ENCODE results near the gene STAP2. TPM values are rescaled to one million over a fixed set of nuclear protein-coding genes. Genes with fewer than 3 reads are reported as not detected.

STAP2 gene
- total RNA-seq, 3 donors from 2014 or later, result 91.4 to 330 (median 183) TPM

DNA sequence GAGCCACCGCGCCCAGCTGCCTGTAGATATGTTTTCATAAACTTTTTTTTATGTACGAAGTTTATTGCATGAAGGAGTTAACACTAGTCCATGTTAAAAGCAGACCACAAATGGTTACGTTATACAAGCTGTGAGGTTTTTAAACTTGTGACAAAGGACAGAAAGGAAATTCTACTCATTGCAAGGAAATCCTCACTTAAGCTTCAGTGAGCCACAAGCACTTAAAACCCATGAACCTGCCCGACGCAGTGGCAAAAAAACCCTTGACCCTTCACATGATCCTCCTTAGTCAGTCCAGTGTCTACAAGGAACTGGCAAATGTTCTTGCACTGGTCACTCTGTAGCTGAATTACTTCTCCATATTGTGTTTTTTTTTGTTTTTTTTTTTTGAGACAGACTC, 8.9 kb upstream of the STAP2 start:
- no peaks in the 10 kb centered on the region for H3K9me3 ChIP-seq
- intact Hi-C loops (cut with DNase I, micrococcal nuclease), result no loop called here
- DNase-seq (no peak), ATAC-seq (no peak)
- peaks cover 11% of the 10 kb centered on the region for H3K4me1 ChIP-seq (ENCODE audit: low read depth)
- no peak overlapping the region for H3K4me3 ChIP-seq
- TF ChIP-seq, protein P1, sequence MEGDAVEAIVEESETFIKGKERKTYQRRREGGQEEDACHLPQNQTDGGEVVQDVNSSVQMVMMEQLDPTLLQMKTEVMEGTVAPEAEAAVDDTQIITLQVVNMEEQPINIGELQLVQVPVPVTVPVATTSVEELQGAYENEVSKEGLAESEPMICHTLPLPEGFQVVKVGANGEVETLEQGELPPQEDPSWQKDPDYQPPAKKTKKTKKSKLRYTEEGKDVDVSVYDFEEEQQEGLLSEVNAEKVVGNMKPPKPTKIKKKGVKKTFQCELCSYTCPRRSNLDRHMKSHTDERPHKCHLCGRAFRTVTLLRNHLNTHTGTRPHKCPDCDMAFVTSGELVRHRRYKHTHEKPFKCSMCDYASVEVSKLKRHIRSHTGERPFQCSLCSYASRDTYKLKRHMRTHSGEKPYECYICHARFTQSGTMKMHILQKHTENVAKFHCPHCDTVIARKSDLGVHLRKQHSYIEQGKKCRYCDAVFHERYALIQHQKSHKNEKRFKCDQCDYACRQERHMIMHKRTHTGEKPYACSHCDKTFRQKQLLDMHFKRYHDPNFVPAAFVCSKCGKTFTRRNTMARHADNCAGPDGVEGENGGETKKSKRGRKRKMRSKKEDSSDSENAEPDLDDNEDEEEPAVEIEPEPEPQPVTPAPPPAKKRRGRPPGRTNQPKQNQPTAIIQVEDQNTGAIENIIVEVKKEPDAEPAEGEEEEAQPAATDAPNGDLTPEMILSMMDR (IDR thresholded peaks at IDR 0.05), result no peak
- H3K36me3 ChIP-seq (ENCODE audit: low read depth), result peaks cover 4% of the 10 kb centered on the region

DNA sequence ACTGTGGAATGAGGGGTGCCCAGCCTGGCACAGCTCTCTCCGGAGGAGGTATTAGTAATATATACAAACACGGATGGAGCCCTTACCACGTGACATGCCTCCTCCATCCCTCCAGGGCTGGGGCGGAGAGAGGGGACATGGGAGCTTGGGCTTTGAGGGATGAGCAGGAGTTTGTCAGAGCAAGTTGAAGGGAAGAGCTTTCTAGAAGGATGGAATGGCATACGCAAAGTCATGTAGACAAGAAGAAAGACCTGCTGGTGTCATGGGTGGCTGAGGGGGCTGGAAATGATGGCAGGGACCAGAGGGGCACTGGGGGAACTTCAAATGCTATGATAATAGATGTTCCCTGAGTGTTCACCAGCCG, 7.4 kb upstream of the STAP2 start:
- Histone ChIP-seq H3K36me3 (ENCODE audit: low read depth) (peaks cover 5% of the 10 kb centered on the region), H3K9me3 (no peaks in the 10 kb centered on the region), H3K4me3 (no peak overlapping the region), H3K4me1 (ENCODE audit: low read depth) (peaks cover 21% of the 10 kb centered on the region)
- no peak for ATAC-seq
- intact Hi-C loops (cut with DNase I, micrococcal nuclease), result no loop called here
- no peak for DNase-seq
- TF ChIP-seq, protein P1 (IDR thresholded peaks at IDR 0.05), result no peak

DNA sequence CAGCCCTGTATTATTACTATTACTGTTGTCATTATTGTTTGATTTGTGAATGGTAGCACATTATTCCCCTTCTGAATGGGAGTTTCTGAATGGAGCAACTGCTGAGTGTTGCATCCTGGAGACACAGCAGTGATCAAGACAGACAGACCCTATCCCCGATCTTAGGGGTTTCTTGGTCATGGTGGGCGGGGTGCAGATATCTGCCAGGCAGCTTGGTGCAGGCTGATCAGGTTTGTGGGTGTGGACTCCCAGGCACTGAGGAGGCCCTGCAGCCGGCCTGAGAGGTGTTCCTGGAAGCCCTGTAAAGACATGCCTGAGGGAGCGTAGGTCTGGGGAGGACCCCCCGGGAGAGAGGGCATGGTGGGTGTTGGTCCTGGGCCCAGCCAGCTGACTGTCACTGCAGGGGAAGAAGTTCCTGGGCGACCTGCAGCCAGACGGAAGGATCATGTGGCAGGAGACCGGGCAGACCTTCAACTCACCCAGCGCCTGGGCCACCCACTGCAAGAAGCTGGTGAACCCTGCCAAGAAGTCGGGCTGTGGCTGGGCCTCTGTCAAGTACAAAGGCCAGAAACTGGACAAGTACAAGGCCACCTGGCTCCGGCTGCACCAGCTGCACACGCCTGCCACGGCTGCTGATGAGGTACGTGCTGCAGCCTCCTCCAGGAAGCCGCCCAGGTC, 6.9 kb upstream of the STAP2 start:
- DNase-seq (no peak), ATAC-seq (no peak)
- intact Hi-C loops (cut with DNase I, micrococcal nuclease), result no loop called here
- Histone ChIP-seq H3K4me1 (ENCODE audit: low read depth) (peaks cover 21% of the 10 kb centered on the region), H3K36me3 (ENCODE audit: low read depth) (peaks cover 5% of the 10 kb centered on the region), H3K4me3 (no peak overlapping the region), H3K9me3 (no peaks in the 10 kb centered on the region)
- TF ChIP-seq, protein P1 (IDR thresholded peaks at IDR 0.05), result no peak

DNA sequence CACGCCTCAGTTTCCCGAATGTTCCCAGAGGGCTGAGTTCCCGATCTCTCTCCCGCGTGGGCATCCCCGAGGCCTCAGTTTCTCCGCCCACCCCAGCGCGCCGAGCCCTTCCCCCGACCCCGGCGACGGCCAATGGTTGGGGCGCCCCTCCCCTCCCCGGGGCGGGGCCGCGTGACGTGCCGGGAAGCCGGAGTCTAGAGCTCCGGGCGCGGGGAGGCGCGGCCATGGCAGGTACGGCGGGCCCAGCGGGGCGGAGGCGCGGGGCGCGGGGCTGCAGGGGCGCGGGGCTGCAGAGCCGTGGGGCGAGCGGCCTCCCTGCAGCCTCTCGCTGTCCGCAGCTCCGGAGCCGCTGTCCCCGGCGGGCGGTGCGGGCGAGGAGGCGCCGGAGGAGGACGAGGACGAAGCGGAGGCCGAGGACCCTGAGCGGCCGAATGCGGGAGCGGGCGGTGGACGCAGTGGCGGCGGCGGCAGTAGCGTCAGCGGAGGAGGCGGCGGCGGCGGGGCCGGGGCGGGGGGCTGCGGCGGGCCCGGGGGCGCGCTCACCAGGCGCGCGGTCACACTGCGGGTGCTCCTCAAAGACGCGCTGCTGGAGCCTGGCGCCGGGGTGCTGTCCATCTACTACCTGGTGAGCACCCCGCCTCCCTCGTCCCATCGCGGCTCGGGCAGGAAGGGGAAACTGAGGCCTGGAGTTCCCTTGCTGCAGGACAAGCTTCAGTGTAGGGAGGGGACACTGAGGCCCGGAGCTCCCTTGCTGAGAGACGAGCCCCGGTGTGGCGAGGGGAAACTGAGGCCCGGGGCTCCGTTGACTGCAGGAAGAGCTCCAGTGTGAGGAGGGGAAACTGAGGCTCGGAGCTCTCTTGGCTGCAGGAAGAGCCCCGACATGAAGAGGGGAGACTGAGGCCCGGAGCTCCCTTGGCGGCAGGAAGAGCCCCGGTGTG, 5.0 kb upstream of the STAP2 start, which contains the start of gene MPND:
TSS of gene MPND (plus strand) at position 193 of the 938 bp plus-strand sequence. CDS start at position 225, 32 bp downstream.
- Histone ChIP-seq H3K9me3 (no peaks in the 10 kb centered on the region), H3K4me3 (peak within 1 kb of the TSS; percentile 57), H3K4me1 (ENCODE audit: low read depth) (peaks cover 26% of the 10 kb centered on the region), H3K36me3 (ENCODE audit: low read depth) (peaks cover 5% of the 10 kb centered on the region)
- intact Hi-C loops (cut with DNase I, micrococcal nuclease), result no loop called here
- TF ChIP-seq, protein P1 (IDR thresholded peaks at IDR 0.05), result no peak
- DNase-seq (peak; percentile 95 to 98 (median 97)), ATAC-seq (peak; percentile 73)

DNA sequence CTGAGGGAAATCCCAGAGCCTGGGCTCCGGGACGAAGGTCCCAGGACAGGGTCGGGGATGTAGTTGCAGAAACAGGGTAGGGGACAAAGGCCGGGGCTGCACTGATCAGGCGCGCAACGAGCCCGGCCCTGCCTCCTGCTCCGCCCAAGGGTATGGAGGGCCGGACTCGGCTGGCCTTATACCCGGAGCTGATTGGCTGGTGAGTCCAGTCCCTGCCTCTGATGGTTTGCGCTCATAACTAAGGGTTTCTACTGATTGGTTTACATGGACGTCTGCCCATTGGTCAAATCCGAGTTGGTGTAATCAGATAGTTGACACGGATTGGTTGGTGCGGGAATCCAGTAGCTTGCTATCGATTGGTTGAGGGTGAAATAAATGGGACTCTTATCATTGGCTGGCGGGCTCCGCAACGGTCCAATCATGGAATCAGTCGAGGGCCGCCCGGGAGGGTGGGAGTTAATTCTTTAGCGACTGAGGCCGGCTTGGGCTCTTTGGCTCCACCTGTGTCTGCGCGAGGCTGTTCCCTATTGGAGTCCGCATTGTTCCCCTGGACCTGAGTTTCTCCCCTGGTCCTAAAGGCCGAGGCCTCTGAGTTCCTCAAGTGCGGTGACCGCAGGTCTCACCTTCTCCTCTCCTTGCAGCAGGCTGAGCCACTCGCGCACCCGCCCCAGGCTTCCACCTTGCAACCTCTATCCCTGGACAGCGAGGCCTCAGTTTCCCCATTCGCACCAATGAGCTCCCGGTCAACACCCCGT, 4.2 kb upstream of the STAP2 start:
- peaks cover 5% of the 10 kb centered on the region for H3K36me3 ChIP-seq (ENCODE audit: low read depth)
- intact Hi-C loops (cut with DNase I, micrococcal nuclease), result no loop called here
- peaks cover 26% of the 10 kb centered on the region for H3K4me1 ChIP-seq (ENCODE audit: low read depth)
- DNase-seq (peak; percentile 95 to 98 (median 96)), ATAC-seq (peak; percentile 77)
- TF ChIP-seq, protein P1 (IDR thresholded peaks at IDR 0.05), result peak; percentile 32
- H3K9me3 ChIP-seq, result no peaks in the 10 kb centered on the region
- H3K4me3 ChIP-seq, result peak overlapping the region; percentile 57

All from mucosa of descending colon (tissue), 3 donors.